HG02678 (cell line): Measurements from ENCODE around the gene LIPH.

Source experiments
- ATAC-seq: cut with Tn5 transposase; IDR thresholded peaks from one replicate; pipeline ENCODE4 v1.9.1; 2021; ENCODE audit warnings: mild to moderate bottlenecking, moderate library complexity; ENCODE audit not compliant: unreplicated experiment

LIPH gene

DNA sequence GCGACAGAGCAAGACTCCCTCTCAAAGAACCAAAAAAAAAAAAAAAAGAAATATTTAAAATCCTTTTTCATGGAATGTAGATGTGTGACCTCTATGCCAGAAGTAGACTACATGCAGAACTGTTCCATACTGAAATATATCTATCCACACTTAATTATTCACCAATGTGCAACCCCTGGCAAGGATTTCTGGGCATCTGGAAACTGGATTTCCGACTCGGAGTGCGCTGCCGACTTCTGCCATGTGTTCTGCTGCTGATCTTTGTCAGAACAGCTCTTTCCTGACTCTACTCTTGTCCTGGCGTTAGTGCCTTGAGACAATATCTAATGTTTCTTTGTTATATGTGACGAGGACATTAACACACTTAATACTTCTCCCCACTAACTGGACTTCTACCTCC lies 11.7 kb downstream of the LIPH start:
- no peak for ATAC-seq

DNA sequence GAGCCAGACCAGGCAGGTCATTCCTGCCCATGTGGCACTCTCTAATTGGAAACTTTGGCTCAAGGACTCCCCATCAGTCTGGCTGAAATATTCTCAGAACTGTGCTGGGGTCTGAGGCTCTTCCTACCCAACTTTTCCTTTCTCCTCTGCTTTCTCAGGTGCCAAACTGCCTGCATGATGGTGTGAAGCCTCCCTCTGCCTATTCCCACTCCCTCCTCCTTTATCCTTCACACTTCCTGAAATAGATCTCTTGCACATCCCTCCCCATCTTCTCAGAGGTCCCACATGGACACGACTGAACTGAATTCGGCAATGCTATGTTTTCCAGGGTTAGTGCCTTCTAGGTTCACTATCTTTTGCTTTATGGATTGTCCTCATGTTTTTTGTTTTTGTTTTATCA lies 12.5 kb downstream of the LIPH start:
- ATAC-seq: no peak

DNA sequence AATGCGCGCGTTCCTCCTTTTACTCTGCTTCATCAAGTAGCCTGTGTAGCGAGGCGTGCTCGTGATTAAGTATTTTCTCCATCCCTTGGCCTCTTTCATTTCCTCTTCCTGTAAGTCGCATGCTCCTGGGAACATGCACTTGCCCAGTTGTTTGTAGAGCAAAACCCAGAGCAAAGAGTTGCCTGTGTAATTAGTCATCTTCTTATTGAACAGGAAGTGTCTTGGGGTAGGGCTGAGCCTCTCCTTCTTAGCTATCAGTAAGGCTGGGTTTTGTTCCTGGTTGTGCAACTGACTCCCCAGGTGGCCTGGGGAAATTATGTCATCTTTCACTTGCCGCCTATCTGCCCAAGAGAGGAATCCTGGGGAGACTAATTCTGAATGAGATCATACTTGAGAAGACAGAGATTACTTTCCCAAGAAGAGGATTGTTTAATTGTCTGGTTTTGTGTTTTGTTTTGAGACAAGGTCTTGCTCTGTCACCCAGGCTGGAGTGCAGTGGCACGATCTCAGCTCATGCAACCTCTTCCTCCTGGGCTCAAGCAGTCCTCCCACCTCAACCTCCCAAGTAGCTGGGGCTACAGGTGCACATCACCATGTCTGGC lies 14.9 kb downstream of the LIPH start:
- ATAC-seq: peak; percentile 99

DNA sequence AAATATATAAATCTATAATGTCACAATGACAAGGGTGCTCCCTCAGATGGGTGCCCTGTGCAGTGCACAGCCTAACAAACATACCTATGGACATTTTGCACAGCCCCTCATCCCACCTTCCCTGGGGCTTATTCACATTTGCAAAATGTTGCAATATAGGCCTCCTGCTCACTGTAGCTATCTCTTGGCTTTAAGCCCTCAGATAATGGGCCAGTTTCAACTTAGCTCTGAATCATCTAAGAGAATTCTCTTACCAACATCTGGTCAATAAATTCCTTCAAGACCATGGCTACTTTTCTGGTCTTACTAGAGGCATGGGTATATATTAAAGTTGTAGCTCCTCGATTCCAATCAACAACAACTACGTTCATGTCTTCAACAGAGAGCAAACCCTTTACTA lies 17.9 kb downstream of the LIPH start:
- no peak for ATAC-seq

DNA sequence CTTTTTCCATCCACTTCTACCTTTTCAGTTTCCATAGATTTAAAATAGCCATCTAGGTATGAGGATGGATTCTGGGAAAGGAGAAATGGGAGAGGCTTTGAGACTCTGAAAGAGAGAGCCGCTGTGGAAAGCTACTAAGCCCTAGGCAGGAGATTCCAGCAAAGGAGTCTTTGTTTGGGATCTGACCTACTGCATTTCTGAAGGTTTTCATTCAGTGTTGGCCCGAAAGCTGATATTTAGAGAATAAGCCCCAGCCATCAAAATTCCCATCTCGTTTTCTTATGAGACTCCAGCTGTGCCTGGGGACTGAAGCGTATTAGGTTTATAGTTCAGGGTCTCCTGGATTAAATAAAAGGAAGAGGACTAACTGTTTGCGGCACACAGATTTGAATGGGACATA lies 19.5 kb downstream of the LIPH start:
- no peak for ATAC-seq

DNA sequence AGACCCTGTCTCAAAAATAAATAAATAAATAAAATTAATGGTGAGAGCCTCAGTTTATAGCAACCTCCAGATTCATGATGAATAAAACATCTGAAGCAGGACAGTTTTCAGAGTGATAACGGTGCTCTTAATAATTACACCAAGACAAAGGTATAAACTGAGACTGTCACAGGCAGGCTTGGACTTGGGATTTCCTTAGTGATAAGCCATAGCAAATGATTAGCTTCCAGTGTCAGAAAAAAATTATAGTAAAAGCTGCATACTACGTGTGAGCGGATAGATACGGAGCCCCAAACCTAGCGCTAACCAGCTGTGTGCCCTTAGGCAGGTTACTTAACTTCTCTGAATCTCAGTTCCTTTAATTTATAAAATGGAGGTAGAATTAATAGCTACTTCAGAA lies 21.5 kb downstream of the LIPH start:
- no peak for ATAC-seq

DNA sequence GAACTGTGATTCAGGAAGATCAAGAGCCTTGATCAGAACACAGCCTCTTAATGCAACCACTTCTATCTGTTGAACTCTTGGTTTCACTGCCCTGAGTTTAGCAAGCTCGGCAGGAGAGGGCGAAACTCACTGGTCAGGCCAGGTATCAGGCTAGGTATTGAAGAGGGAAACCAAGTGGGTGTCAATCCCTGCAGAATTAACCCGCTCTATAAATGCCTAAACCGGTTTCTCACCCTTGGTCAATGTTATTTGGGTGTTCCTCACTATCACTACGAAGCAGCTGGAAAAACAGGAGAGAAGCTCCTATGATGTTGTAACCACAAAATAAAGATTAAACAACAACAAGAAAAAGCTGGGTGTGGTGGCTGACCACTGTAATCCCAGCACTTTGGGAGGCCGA lies 23.9 kb downstream of the LIPH start:
- no peak for ATAC-seq

DNA sequence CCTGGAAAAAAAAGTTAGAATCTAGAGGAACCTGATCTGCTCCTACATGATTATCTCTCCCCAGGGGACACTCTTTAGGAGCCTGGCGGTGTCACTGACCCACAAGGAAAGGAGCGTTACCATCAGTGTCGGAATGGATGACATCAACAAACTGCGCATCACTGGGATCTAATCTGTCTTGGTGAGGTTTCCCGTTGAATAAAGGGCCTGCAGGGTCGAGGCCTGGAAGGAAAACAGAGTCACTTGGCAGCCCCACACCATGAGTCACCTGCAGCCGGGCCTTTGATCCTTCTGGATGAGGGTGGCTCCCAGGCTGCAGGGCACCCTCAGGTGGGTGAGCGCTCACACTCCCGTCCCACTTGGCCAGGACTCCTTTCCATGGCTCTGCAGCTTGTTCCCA lies 25.0 kb downstream of the LIPH start:
- no peak for ATAC-seq

DNA sequence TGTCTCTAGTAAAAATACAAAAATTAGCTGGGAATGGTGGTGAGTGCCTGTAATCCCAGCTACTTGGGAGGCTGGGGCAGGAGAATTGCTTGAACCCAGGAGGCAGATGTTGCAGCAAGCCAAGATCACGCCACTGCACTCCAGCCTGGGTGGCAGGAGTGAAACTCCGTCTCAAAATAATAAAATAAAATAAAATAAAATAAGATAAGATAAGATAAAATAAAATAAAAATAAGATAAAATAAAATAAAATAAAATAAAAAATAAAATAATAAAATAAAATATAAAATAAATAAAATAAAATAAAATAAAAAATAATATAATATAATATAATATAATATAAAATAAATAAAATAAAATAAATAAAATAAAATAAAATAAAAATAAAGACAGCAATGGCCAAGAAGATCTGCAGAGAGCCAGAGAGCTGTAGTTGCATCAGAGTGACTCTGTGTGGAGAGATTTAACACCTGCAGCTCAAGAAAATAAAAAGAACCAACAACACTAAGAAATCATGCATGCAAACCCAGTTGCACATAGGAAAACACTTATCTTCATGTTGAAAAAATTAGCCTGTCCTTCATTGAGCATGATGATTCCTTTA lies 25.9 kb downstream of the LIPH start:
- ATAC-seq: no peak

DNA sequence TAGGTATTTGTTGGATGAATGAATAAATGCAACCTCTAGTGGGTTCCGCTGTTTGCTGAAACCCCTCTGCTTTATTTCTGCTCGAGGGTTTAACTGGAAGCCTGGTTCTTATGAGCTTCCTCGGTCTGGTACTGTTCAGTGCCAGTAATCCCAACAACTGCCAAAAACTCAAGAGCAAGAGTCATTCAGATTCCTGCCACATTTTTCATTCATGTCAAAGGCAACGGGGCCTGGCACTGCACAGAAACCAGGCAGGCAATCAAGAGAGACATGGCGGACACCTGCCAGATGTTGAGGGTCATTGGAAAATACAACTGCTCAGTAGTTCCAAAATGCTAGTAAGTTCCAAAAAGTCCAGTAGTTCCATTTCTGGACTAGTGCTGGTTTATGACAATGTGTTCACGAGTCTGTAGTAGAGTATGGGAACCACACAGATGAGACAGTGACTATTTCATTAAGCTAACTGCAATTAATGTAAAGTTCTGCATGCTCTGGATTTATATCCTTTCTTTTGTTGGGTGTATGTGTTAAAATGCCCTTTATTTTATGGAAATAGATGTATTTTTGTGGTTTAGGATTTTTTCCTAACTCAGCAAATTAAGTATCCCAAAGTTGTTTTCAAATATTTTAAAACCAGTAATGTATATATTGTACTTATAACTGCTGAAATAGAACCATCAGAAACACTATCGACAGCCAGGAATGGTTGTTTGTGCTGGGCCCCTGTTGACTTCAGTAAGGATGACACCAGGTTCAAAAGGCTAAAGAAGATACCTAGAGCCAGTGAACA lies 30.8 kb downstream of the LIPH start:
- no peak for ATAC-seq

DNA sequence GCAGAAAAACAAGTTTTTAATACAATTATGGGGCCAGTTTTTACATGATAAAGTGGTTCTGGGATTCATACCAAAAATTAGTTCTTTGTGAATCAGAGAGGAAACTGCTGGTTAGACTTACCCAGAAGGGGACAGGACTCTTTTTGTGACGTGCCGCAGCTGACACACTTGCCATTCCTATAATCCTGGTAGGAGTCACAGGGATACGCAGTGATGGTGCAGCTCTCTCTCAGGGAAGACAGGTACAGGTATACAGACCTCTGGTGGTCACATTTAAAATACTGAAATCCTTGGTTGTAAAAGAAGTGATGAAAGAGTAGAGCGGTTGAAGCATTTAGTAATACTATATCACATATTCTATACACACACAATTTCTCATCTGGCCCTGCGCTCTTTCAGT lies 33.4 kb downstream of the LIPH start:
- no peak for ATAC-seq

DNA sequence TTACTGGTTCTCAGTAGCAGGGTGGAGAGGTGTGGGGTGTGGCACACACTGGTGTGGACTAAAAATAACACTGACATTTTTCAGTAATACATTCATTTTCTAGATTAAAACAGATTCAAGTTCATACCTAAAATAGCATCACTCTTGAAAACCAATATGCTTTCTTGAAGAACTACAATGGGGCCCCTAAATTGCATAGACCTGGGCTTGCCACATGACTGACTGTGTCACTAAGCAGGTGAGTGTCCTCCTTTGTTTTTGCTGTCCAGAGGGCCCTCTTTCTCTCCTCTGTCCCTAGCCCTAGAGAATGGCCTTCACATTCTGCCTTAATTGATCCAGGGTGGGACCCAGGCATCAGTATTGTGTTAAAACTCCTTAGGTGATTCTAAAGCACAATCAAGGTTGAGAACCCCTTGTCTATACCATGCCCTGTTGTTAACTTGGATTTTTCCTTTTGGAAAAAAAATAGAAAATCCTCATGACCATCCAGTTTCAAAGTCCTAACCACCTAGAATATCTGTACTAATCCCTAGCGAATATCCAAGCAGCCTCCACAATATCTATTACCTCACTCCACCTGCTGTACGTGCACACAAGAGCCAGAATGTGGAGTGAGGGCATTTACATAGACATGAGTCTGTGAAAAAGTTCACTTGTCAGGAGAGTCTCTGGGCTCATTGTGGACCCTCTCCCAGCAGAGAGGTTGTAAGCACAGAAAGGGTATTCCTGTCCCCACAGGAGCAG lies 34.8 kb downstream of the LIPH start:
- ATAC-seq: no peak

DNA sequence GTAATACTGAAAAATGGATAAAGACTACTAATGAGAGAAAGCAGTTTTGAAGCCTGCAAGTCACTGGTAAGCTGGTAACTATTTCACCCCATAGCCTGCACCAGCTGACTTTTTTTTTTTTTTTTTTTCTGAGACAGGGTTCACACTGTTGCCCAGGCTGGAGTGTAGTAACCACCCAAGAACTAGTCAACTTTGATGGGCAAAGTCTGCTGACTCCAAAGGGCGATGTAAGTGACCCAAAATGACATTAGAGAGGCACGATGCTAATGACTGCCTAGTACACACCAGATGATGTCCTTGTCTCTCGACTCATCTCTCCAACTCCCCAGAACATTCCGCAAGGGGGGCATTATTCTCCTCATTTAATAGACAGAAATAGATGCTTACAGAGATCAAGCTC lies 40.7 kb downstream of the LIPH start:
- ATAC-seq: no peak

DNA sequence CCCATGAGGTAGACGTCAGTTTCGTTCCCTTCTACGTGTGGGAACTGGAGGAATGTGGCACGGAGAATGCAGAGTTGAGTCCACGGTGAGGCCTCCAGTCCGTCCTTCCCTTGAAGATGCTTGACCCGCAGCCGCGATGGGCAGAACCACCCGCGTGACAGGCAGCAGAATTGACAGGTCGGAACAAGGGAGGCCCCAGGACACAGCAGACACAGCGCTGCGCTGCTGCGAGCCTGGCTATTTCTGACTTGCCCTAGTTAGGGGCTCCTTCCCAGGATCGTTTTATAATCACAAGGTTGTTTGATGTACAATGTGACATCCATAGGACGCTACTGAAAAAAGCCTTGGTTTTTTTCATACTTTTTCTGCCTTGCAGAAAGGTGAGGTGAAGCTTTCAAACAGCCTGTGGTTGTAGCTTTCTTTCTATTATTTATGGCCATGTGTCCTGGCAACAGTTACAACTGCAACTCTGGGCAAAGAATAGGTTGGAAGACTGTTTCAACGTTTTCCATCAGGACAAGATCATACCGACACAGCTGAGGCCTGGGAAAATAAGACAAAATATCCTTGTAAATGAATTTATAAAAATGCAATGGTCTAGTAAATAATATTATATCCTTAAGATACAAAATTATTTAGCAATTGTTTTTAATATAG lies 43.9 kb downstream of the LIPH start:
- no peak for ATAC-seq

DNA sequence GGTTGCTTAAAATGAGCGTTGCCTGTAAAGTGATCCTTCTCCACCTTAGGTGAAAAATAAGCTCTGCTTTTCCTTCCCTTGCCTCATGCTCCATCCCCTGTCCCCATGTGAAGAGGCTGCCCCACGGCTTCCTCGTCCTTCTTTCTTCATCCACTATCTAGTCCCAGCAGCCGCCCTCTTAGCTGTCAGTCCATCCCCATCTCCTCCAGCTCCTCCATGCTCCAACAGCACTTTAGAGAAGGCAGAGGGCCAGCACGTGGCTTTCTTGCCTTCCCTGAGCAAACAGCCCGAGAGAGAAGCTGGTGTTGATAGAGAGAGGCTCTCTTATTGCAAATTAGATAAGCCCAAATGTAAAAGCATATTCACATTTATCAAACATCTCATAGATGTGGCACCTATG lies 44.5 kb downstream of the LIPH start:
- no peak for ATAC-seq

DNA sequence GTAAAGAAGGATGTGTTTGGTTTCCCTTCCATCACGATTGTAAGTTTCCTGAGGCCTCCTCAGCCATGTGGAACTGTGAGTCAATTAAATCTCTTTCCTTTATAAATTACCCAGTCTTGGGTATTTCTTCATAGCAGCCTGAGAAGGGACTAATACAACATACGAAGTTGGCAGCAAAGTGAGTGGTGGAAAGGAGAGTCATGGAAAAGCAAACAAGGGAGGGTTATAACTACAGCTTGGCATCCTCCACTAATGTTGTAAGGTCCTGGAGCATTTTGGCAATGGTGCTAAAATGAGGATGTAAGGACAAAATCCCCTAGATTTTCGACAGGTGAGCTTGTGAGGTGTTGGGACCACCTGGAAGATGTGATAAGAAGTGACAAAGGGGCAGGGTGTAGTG lies 47.8 kb downstream of the LIPH start:
- ATAC-seq: no peak

DNA sequence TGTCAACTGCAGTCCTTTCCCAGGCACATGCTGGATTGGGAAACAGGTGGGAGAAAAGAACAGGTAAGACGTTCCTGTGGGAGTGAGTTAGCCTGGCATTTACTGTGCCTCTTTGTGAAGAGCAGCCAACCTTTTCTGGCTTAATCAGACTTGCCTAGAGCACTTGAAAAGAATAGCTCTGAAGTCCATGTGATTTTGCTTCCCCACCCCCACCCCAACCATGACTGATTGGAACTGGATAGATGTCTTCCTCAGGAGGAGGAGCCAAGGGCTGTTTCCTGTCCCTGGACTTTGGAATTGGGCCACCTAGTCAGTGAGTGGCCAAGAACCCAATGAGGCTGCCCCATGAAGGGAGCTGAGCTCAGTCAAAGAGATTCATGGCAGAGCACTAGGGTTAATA lies 48.9 kb downstream of the LIPH start:
- no peak for ATAC-seq

DNA sequence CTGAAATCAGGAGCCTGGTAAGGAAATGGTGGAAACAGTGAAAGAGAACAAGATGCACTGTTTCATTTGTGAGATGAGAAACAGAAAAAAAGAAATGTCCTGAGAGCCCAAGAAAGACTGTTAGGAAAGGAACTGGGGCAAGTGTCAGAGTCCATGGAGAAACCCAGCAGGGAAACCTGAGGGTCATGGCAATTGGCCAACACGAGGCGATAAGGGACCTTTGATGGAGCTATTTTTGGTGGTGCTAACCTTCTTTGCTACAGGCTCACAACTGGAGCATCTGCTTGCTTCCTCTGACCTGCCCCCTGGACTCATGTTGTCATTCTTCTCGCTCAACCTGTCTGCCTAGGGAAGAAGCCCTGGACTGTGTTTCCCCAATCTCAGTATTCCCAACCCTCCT lies 49.4 kb downstream of the LIPH start:
- no peak for ATAC-seq

DNA sequence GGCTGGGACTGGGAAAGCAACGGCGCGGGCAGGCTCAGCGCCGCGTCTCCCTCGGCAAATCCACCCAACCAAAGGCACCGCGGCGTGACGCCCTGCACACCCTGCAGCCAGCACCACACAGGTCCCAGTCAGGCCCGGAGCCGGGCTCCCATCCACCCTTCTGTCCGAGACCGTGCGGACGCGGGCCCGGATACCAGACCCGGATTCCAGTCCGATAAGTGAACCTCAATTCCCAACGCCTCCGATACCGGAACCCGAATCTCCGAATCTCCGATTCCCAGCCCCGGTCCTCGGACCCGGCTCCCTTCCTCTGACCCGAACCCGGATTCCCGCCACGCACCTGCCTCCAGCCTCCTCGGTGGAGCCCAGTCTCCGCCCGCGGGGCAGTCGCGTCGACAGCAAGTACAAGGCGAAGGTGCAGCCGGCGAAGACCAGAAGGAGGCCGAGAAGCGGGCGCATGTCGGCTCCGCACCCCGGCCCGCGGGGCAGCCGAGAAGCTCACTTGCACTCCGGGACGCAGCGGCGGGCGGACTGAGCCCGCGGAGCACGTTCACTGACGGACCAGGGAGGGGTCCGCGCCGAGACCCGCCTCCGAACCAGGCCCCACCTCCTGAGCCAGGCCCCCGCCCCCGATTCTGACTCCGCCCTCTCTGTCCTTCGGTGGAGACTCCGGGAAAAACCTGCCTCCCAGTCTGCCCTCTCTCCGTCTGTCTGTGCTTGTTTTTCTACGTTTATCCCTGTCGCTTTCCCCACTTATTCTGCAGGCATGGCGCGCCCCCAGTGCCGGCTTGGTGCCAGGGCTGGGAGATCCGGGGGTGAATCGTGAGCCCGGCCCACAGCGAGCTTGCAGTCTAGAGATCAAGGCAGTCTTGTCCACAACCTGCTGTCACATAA lies 53.6 kb downstream of the LIPH start, which contains the start of gene TMEM41A:
TSS of gene TMEM41A (minus strand) at position 533 of the 894 bp plus-strand sequence. CDS start at position 459, 74 bp downstream.
- ATAC-seq: peak; percentile 96

DNA sequence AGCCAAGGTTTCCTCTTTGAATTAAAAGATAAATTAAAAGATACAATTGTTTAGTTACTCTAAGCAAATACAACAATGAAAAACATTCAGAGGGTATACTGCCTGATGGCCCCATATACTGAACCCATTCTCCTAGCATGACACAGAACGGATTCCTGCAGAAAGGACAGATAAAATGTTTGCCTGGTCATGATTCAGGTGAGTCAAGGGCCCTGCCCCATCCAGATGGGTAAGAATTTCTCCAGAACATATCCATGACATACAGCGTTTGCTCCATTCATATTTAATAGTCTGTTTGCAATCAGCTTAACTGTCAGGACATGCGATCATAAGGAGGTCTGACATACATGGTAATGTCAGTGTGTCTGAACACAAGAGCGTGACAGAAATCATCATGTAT lies 62.1 kb downstream of the LIPH start:
- ATAC-seq: no peak
